KMS-11 (cell line): ENCODE data around the gene STXBP6.

Source experiments
- H2AFZ ChIP-seq: fragments of 200-600 bp; sonication (generic); 2 replicates; pipeline ENCODE4 v1.6.1; 2016; ENCODE audit warnings: antibody characterized with exemption, mixed run types, low read depth
- H3K27ac ChIP-seq: fragments of 200-600 bp; sonication (generic); 2 replicates; pipeline ENCODE4 v1.6.1; 2016; ENCODE audit warnings: mild to moderate bottlenecking, mixed run types
- H3K27me3 ChIP-seq: fragments of 200-600 bp; sonication (generic); 2 replicates; pipeline ENCODE4 v1.6.1; 2017; ENCODE audit warnings: mild to moderate bottlenecking, low read depth, mixed run types, moderate library complexity; ENCODE audit not compliant: insufficient read depth
- H3K36me3 ChIP-seq: fragments of 200-600 bp; sonication (generic); 2 replicates; pipeline ENCODE4 v1.6.1; 2017; ENCODE audit warnings: mild to moderate bottlenecking, mixed run types; ENCODE audit not compliant: insufficient read depth
- H3K4me1 ChIP-seq: fragments of 200-600 bp; sonication (generic); 2 replicates; pipeline ENCODE4 v1.6.1; 2016; ENCODE audit warnings: mild to moderate bottlenecking, low read depth, mixed run types; ENCODE audit not compliant: poor library complexity, severe bottlenecking
- H3K4me2 ChIP-seq: fragments of 200-600 bp; sonication (generic); 2 replicates; pipeline ENCODE4 v1.7.0; 2016; ENCODE audit warnings: mild to moderate bottlenecking, mixed run types
- H3K4me3 ChIP-seq: fragments of 200-600 bp; sonication (generic); IDR thresholded peaks from 2 replicates; pipeline ENCODE4 v1.6.1; 2017; ENCODE audit warnings: low read depth, low read length, mixed read lengths; ENCODE audit not compliant: insufficient read depth
- H3K79me2 ChIP-seq: fragments of 200-600 bp; sonication (generic); 2 replicates; pipeline ENCODE4 v1.6.1; 2016; ENCODE audit warnings: low read depth, mixed run types; ENCODE audit not compliant: insufficient read depth
- H3K9ac ChIP-seq: fragments of 200-600 bp; sonication (generic); 2 replicates; pipeline ENCODE4 v1.6.1; 2016; ENCODE audit warnings: mild to moderate bottlenecking, mixed run types
- H4K20me1 ChIP-seq: fragments of 200-600 bp; sonication (generic); 2 replicates; pipeline ENCODE4 v1.6.1; 2016; ENCODE audit warnings: mild to moderate bottlenecking, mixed run types; ENCODE audit not compliant: insufficient read depth
- TF ChIP-seq, protein P1 (sequence below): fragments of 200-600 bp; sonication (generic); conservative IDR thresholded peaks from 2 replicates; pipeline ENCODE4 v1.6.1; 2017; ENCODE audit warnings: low read depth, mild to moderate bottlenecking, antibody characterized with exemption, low read length, moderate library complexity, mixed read lengths

STXBP6 gene

DNA sequence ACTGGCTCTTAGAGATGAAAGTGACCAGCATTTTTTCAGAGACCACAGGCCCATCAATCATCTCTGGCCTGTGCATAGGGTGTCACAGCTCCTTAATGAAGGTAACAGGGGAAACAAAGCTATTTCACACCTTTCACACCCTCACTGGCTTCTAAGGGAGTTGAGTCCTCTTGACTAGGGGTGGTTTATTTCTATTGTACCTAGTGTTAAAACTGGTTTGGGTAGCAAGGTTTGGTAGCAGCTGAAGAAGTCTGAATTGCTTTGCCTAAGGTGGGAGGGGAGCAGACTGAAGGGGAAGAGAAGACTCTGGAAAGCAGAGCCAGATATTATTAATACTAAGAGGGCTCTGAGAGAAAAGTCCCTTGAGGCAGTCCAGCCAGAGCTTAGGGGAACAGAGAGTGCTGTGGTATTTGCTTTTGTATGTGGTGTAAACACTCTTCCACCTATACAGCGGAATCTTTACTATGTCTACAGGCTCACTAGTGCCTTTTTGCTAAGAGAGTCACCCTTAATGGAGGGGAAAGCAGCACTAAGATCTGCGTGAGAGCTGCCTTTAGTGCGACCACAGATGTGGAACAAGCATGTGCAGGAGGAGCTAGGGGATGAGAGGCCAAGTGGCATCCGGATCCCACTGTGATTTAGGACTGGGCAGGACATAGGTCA is 95.8 kb downstream of the STXBP6 start:
- H3K27me3 ChIP-seq: no peaks in the 10 kb centered on the region
- no peak overlapping the region for H3K4me3 ChIP-seq
- peaks cover 1% of the 10 kb centered on the region for H3K4me1 ChIP-seq
- no peak overlapping the region for H3K9ac ChIP-seq
- no peaks in the 10 kb centered on the region for H3K79me2 ChIP-seq
- no peak overlapping the region for H2AFZ ChIP-seq
- TF ChIP-seq, protein P1, sequence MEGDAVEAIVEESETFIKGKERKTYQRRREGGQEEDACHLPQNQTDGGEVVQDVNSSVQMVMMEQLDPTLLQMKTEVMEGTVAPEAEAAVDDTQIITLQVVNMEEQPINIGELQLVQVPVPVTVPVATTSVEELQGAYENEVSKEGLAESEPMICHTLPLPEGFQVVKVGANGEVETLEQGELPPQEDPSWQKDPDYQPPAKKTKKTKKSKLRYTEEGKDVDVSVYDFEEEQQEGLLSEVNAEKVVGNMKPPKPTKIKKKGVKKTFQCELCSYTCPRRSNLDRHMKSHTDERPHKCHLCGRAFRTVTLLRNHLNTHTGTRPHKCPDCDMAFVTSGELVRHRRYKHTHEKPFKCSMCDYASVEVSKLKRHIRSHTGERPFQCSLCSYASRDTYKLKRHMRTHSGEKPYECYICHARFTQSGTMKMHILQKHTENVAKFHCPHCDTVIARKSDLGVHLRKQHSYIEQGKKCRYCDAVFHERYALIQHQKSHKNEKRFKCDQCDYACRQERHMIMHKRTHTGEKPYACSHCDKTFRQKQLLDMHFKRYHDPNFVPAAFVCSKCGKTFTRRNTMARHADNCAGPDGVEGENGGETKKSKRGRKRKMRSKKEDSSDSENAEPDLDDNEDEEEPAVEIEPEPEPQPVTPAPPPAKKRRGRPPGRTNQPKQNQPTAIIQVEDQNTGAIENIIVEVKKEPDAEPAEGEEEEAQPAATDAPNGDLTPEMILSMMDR: no peak
- H3K4me2 ChIP-seq: no peak overlapping the region
- no peaks in the 10 kb centered on the region for H4K20me1 ChIP-seq
- no peaks in the 10 kb centered on the region for H3K36me3 ChIP-seq
- no peak overlapping the region for H3K27ac ChIP-seq

DNA sequence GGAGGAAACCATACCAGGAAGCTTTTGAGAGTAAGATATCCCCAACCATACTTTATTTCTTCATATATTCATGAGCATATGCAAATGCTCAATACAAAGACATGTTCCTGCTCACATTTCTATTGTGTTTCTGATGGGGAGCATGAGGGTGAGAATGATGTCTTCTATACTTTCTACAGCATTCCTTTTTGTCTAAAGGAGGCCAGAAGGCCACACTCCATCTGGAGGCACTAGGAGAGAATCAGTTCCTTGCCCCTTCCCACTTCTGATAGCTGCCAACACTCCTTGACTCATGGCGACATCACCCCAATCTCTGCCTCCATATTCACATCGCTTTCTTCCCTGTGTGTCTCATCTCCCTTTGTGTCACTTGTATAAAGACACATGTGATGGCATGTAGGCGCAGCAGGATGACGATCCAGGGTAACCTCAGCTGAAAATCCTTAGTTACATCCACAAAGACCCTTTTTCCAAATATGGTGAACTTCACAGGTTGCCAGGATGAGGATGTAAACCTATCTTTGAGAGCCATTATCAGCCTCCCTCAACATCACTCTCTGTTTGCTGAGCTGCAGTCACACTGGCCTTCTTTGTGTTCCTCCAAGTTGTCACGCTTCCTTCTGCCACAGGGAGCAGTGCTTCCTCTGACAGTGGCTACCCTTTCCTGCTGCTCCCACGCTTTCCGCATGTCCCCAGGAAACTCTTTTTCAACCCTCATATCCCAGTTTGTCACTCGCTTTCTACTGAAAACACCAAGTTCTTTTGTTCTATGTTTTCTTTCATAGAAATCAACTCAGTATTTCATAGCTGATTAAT is 96.9 kb downstream of the STXBP6 start:
- Histone ChIP-seq H3K36me3 (no peaks in the 10 kb centered on the region), H3K4me3 (no peak overlapping the region), H3K4me2 (no peak overlapping the region), H4K20me1 (no peaks in the 10 kb centered on the region), H3K4me1 (no peaks in the 10 kb centered on the region), H3K9ac (no peak overlapping the region), H2AFZ (no peak overlapping the region), H3K27me3 (no peaks in the 10 kb centered on the region), H3K79me2 (no peaks in the 10 kb centered on the region), H3K27ac (no peak overlapping the region)
- TF ChIP-seq, protein P1: no peak

DNA sequence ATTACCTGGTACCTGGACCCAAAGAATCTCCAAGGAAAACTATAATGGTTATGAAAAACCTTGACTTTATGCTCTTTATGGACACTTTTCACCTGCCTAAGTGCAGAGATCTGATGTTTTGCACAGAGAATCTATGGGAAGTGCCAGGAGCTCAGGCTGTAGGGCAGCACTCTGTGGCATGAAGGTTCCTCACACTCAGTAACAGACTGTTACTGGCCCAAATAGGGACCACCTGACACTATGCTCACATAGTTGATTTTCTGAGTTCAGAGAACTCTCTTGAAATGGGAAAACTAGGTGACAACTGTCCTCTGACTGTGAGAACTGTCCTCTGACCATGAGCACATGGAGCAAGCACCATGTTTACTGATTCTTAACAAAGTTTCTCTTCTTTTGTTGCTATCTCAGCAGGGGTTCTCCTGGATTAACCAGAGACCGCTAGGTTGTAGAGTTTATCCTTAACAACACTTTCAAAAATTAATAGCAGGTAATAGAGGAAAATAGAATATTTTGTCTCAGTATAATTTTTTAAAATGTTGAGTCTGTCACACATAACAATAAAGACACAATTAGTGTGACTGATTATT is 101.6 kb downstream of the STXBP6 start:
- H3K27ac ChIP-seq: no peak overlapping the region
- TF ChIP-seq, protein P1: no peak
- H4K20me1 ChIP-seq: no peaks in the 10 kb centered on the region
- H3K4me1 ChIP-seq: no peaks in the 10 kb centered on the region
- no peak overlapping the region for H3K9ac ChIP-seq
- no peaks in the 10 kb centered on the region for H3K36me3 ChIP-seq
- H3K79me2 ChIP-seq: no peaks in the 10 kb centered on the region
- no peaks in the 10 kb centered on the region for H3K27me3 ChIP-seq
- no peak overlapping the region for H3K4me3 ChIP-seq
- no peak overlapping the region for H2AFZ ChIP-seq
- H3K4me2 ChIP-seq: no peak overlapping the region

DNA sequence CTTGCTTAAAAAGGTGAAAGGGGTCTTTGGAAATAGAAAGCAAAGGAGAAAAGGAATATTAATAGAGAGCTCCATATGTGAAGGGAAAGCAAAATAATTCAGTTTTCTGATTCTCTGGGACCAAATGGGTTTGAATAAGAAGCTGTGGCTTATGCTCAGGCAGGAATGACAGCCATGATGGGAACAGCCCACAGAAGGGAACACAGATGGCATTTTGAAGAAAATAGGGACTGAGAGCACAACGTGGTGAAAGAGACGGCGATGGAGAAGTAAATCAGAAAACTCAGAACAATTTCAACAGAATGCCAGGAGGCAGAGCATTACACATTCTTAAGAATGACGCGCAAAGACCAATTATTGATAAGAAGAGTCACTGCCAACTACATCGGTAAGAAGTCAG is 102.8 kb downstream of the STXBP6 start:
- peaks cover 9% of the 10 kb centered on the region for H3K4me1 ChIP-seq
- TF ChIP-seq, protein P1: no peak
- H3K4me3 ChIP-seq: no peak overlapping the region
- H3K9ac ChIP-seq: no peak overlapping the region
- H4K20me1 ChIP-seq: no peaks in the 10 kb centered on the region
- H3K79me2 ChIP-seq: no peaks in the 10 kb centered on the region
- no peak overlapping the region for H3K27ac ChIP-seq
- no peak overlapping the region for H2AFZ ChIP-seq
- H3K36me3 ChIP-seq: no peaks in the 10 kb centered on the region
- H3K27me3 ChIP-seq: no peaks in the 10 kb centered on the region
- no peak overlapping the region for H3K4me2 ChIP-seq
